HepG2 (cell line): ENCODE measurements around the gene GPSM1. TPM values are rescaled to one million over a fixed set of nuclear protein-coding genes. Genes with fewer than 3 reads are reported as not detected.
A peak's percentile ranks its signal among the peaks of the same experiment; 100 is the strongest.

ENCODE experiments used
- AKAP8 ChIP-seq: sonication (generic); formaldehyde crosslinking; IDR thresholded peaks from 2 replicates; pipeline ENCODE4 v1.5.1; 2020; ENCODE audit warnings: mild to moderate bottlenecking, missing genetic modification reagents
- ARNT2 ChIP-seq: sonication (generic); formaldehyde crosslinking; IDR thresholded peaks from 2 replicates; pipeline ENCODE4 v1.8.0; 2022; ENCODE audit warnings: mild to moderate bottlenecking, low read depth, missing genetic modification reagents, moderate library complexity
- CBX1 ChIP-seq: IDR thresholded peaks from one replicate; pipeline ENCODE4 v1.6.1; 2016; ENCODE audit warnings: antibody characterized with exemption, low read depth
- GABPB1 ChIP-seq: IDR thresholded peaks from 2 replicates; pipeline ENCODE4 v1.6.1; 2016; ENCODE audit warnings: mild to moderate bottlenecking, missing genetic modification reagents, moderate library complexity, missing compliant biosample characterization
- HMGXB3 ChIP-seq: sonication (generic); formaldehyde crosslinking; IDR thresholded peaks from 2 replicates; pipeline ENCODE4 v1.4.0; 2020; ENCODE audit warnings: missing genetic modification reagents, borderline replicate concordance
- HNRNPL ChIP-seq: fragments of 200-400 bp; formaldehyde crosslinking; IDR thresholded peaks from 2 replicates; pipeline ENCODE4 v1.6.1; 2017; ENCODE audit warnings: mild to moderate bottlenecking, low read depth, low read length
- HOXA3 ChIP-seq: sonication (generic); formaldehyde crosslinking; IDR thresholded peaks from 2 replicates; pipeline ENCODE4 v1.5.0; 2020; ENCODE audit warnings: missing genetic modification reagents
- JARID2 ChIP-seq: sonication (generic); formaldehyde crosslinking; IDR thresholded peaks from 2 replicates; pipeline ENCODE4 v1.8.1; 2023; ENCODE audit warnings: missing genetic modification reagents, inconsistent platforms; ENCODE audit not compliant: insufficient replicate concordance
- LCORL ChIP-seq, 2 experiments: fragments of 450-650 bp in 1 of 2; sonication (generic) in 1 of 2; formaldehyde crosslinking in 1 of 2; IDR thresholded peaks; 2 replicates each; pipeline versions ENCODE4 v1.5.0 to v1.6.1; 2017 to 2020; ENCODE audit warnings: antibody characterized with exemption in 1 of 2, missing genetic modification reagents in 1 of 2
- MATR3 ChIP-seq: sonication (generic); formaldehyde crosslinking; IDR thresholded peaks from 2 replicates; pipeline ENCODE4 v1.4.0; 2020; ENCODE audit warnings: missing genetic modification reagents
- MEIS2 ChIP-seq: sonication (generic); formaldehyde crosslinking; IDR thresholded peaks from 2 replicates; pipeline ENCODE4 v1.9.0; 2021; ENCODE audit warnings: mild to moderate bottlenecking, missing genetic modification reagents
- MXI1 ChIP-seq: IDR thresholded peaks from 3 replicates; pipeline ENCODE4 v1.6.1; 2012; ENCODE audit warnings: low read depth, low read length, inconsistent platforms, borderline replicate concordance
- NCOA2 ChIP-seq: sonication (generic); formaldehyde crosslinking; IDR thresholded peaks from 2 replicates; pipeline ENCODE4 v1.8.0; 2022; ENCODE audit warnings: inconsistent platforms
- NFATC3 ChIP-seq: sonication (generic); formaldehyde crosslinking; IDR thresholded peaks from 2 replicates; pipeline ENCODE4 v1.5.1; 2020; ENCODE audit warnings: mild to moderate bottlenecking, missing genetic modification reagents
- NFKB2 ChIP-seq: sonication (generic); formaldehyde crosslinking; IDR thresholded peaks from 2 replicates; pipeline ENCODE4 v1.4.0; 2020; ENCODE audit warnings: missing genetic modification reagents, borderline replicate concordance
- NR2F6 ChIP-seq, 2 experiments: IDR thresholded peaks; 2 replicates each; pipeline ENCODE4 v1.6.1; 2016; ENCODE audit warnings: antibody characterized with exemption in 1 of 2, mild to moderate bottlenecking in 1 of 2
- PHF8 ChIP-seq: sonication (generic); formaldehyde crosslinking; IDR thresholded peaks from 2 replicates; pipeline ENCODE4 v1.5.0; 2020; ENCODE audit warnings: missing genetic modification reagents
- PITX1 ChIP-seq: sonication (generic); formaldehyde crosslinking; IDR thresholded peaks from 2 replicates; pipeline ENCODE4 v1.5.1; 2020; ENCODE audit warnings: mild to moderate bottlenecking, missing genetic modification reagents
- SMAD3 ChIP-seq: sonication (generic); formaldehyde crosslinking; IDR thresholded peaks from 2 replicates; pipeline ENCODE4 v1.4.0; 2020; ENCODE audit warnings: missing genetic modification reagents
- SNAI1 ChIP-seq: sonication (generic); formaldehyde crosslinking; IDR thresholded peaks from 2 replicates; pipeline ENCODE4 v1.5.0; 2020; ENCODE audit warnings: mild to moderate bottlenecking, missing genetic modification reagents, borderline replicate concordance
- SNAPC2 ChIP-seq: sonication (generic); formaldehyde crosslinking; IDR thresholded peaks from 2 replicates; pipeline ENCODE4 v1.8.1; 2022; ENCODE audit warnings: mild to moderate bottlenecking, missing genetic modification reagents
- SOX13 ChIP-seq, 3 experiments: fragments of 450-650 bp in 1 of 3; sonication (generic) in 1 of 3; formaldehyde crosslinking in 1 of 3; IDR thresholded peaks in 2 of 3; conservative IDR thresholded peaks in 1 of 3; 2 replicates each; pipeline versions ENCODE4 v1.5.0 to v1.6.1; 2016 to 2020; ENCODE audit warnings: antibody characterized with exemption in 1 of 3, mild to moderate bottlenecking in 1 of 3, missing compliant biosample characterization in 1 of 3, missing genetic modification reagents in 1 of 3, moderate library complexity in 1 of 3
- SP140L ChIP-seq: sonication (generic); formaldehyde crosslinking; IDR thresholded peaks from 2 replicates; pipeline ENCODE4 v1.4.0; 2020; ENCODE audit warnings: missing genetic modification reagents, borderline replicate concordance
- ZNF354B ChIP-seq: sonication (generic); formaldehyde crosslinking; IDR thresholded peaks from 2 replicates; pipeline ENCODE4 v1.8.0; 2022; ENCODE audit warnings: mild to moderate bottlenecking, missing genetic modification reagents
- ZNF501 ChIP-seq: sonication (generic); formaldehyde crosslinking; IDR thresholded peaks from 2 replicates; pipeline ENCODE4 v1.5.1; 2020; ENCODE audit warnings: mild to moderate bottlenecking, moderate library complexity, missing genetic modification reagents
- ZSCAN31 ChIP-seq: sonication (generic); formaldehyde crosslinking; IDR thresholded peaks from 2 replicates; pipeline ENCODE4 v1.5.0; 2020; ENCODE audit warnings: low read depth, mild to moderate bottlenecking, missing genetic modification reagents
- polyA plus RNA-seq, 8 experiments: library from polyadenylated mRNA; depleted of rRNA in 3 of 8; stranded (reverse) in 7 of 8; unstranded in 1 of 8; fragments of >200 nt; fragmentation: Illumina TruSeq in 4 of 8; extraction: Trizol in 4 of 8; gene quantifications; 2 replicates each; pipeline versions ENCODE4 v1.2.1 to v1.2.3, GENCODE V29; 2011 to 2016; ENCODE audit warnings: low read depth in 4 of 8, missing spikeins in 1 of 8, mixed read lengths in 1 of 8; ENCODE audit not compliant: insufficient read depth in 1 of 8
- total RNA-seq, 5 experiments: library from RNA; depleted of rRNA; stranded (reverse); fragments of >200 nt; fragmentation: Illumina TruSeq; extraction: Trizol; gene quantifications; 2 replicates each; pipeline ENCODE4 v1.2.3, GENCODE V29; 2016; ENCODE audit warnings: low read depth in 1 of 5

The GPSM1 gene
- total and polyA plus RNA-seq, 2 of the 13 experiments (the other 11 are each of a cell fraction or from before 2014, with no cell fraction given) = 1.0 to 2.4 TPM

- peak; percentile 77 for TF ChIP-seq ZSCAN31 (CRISPR knock-in tag)
- TF ChIP-seq LCORL (IDR thresholded peaks at IDR 0.05) = no peak
- TF ChIP-seq LCORL (CRISPR knock-in tag; IDR thresholded peaks at IDR 0.05) = peak; percentile 68; the same call in 1 of the 2 replicates
- 0 out of 2 replicates have a peak, but pooled peaks have one; percentile 21 for TF ChIP-seq NFKB2
- peak; percentile 57 for TF ChIP-seq HOXA3 (CRISPR knock-in tag)
- no peak for TF ChIP-seq SOX13 (IDR thresholded peaks at IDR 0.05)
- peak in 1 of 2 experiments; percentile 37; a peak in 1 of 4 replicates for TF ChIP-seq SOX13 (CRISPR knock-in tag; conservative IDR thresholded peaks at IDR 0.05 in 1 of 2, IDR thresholded peaks at IDR 0.05 in 1 of 2)
- no peak for TF ChIP-seq NR2F6 (IDR thresholded peaks at IDR 0.05)
- 0 out of 2 replicates have a peak, but pooled peaks have one; percentile 49 for TF ChIP-seq NR2F6 (CRISPR knock-in tag; IDR thresholded peaks at IDR 0.05)
- peak; percentile 87 for TF ChIP-seq ZNF501
- peak; percentile 41; the same call in 1 of the 2 replicates for TF ChIP-seq ARNT2 (CRISPR knock-in tag)
- TF ChIP-seq MXI1 = peak; percentile 64; the same call in 1 of the 3 replicates
- no peak for TF ChIP-seq MATR3 (CRISPR knock-in tag)
- TF ChIP-seq GABPB1 = peak; percentile 78
- TF ChIP-seq ZNF354B (CRISPR knock-in tag) = peak; percentile 83; the same call in 1 of the 2 replicates
- TF ChIP-seq SNAPC2 (CRISPR knock-in tag) = no peak; the same call in 1 of the 2 replicates
- peak; percentile 37; the same call in 1 of the 2 replicates for TF ChIP-seq SMAD3 (CRISPR knock-in tag)
- TF ChIP-seq AKAP8 (CRISPR knock-in tag) = 0 out of 2 replicates have a peak, but pooled peaks have one; percentile 44
- TF ChIP-seq CBX1 = peak; percentile 36
- 0 out of 2 replicates have a peak, but pooled peaks have one; percentile 26 for TF ChIP-seq SNAI1 (CRISPR knock-in tag)
- TF ChIP-seq PHF8 = peak; percentile 66
- TF ChIP-seq NCOA2 (CRISPR knock-in tag) = 0 out of 2 replicates have a peak, but pooled peaks have one; percentile 4
- TF ChIP-seq NFATC3 (CRISPR knock-in tag) = peak; percentile 56; the same call in 1 of the 2 replicates
- peak; percentile 60; the same call in 1 of the 2 replicates for TF ChIP-seq PITX1
- TF ChIP-seq HNRNPL = peak; percentile 64; the same call in 1 of the 2 replicates
- TF ChIP-seq MEIS2 (CRISPR knock-in tag) = no peak; the same call in 1 of the 2 replicates
- TF ChIP-seq JARID2 (CRISPR knock-in tag) = peak; percentile 11
- no peak for TF ChIP-seq SP140L (CRISPR knock-in tag)
- TF ChIP-seq HMGXB3 (CRISPR knock-in tag) = no peak
Observed at GRCh38 chr9:136345281-136346156, 18.2 kb downstream of the GPSM1 start (continued).
